Stimulated activated CD8-positive, alpha-beta memory T cell treated with anti-CD3 and anti-CD28 coated beads, Interleukin-7, amount 100 ng/mL, for 4 hours (primary cell): ENCODE measurements around the gene SPESP1.
A peak's percentile ranks its signal among the peaks of the same experiment; 100 is the strongest.

Experiments
- DNase-seq, 2 donors: peaks; one replicate each; pipeline ENCODE4 v3.0.0-alpha.2; 2020; ENCODE audit warnings: low read depth in 2 of 2

Gene SPESP1

DNA sequence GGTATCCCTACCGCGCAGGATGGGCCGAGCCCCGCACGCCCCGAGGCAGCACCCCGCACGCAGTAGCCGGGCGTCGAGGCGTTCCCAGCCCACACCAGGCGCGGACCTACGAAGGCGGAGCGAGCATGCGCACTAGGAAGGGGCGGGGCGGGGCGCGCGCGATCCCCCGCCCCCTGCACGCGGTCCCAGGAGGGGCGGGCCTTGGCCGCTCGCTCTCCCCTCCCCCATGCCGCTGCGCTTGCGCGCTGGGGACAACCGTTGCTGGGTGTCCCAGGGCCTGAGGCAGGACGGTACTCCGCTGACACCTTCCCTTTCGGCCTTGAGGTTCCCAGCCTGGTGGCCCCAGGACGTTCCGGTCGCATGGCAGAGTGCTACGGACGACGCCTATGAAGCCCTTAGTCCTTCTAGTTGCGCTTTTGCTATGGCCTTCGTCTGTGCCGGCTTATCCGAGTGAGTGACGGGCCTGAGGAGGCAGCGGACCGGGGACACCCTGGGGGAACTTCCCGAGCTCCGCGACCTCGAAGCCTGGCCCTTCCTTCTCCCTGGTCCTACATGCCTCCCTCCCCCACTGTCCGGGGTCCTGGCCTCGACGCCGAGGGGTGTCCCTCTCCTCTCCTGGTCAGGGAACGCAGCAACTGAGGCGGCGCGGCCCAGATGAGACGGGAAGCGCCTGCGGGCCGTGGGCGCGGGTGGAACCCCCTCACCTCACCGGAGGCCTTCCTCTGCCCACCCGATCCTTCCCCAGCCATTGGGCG lies at the start of gene SPESP1:
TSS of gene SPESP1 (plus strand) at position 258 of the 755 bp plus-strand sequence. CDS start at position 387, 129 bp downstream.
- peak in 1 of 2 donors; percentile 4 for DNase-seq

DNA sequence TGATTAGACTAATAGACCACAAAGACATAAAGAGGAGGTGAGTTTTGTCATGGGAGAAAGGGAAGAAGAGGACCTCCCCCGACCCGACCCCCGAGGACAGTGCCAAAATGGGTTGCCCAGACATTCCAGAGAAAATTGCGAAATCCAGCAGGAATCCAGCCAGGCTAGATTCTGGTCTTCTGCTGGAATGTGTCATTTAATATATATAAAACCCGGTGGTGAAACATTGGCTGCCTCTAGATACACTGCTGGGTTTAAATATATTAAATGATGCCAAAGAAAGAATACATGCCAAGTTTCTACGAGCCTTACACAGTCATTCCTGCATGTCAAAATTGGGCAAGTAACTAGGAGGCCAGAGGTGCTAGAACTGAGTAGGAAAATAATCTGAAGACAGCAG lies 45.3 kb upstream of the SPESP1 start:
- no peak for DNase-seq

DNA sequence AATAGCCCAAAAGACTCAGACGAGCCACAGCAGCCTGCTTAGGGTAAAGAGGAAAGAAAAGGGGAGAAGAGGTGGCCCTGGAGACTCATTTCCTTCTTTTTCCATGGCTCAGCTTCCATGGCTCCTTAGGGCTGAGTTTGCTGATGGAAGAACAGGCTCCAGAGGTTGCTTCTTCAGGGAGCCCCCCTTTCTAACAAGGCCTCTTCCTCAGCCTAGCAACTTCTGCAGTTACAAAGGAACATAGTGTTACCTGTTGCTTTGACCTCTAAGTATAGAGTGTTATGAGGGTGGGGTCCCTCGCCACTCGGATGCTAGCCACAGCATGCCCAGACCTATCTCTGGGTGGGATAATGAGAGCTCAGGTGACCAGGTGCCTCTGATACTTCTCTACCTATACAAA lies 43.2 kb upstream of the SPESP1 start:
- DNase-seq: no peak

DNA sequence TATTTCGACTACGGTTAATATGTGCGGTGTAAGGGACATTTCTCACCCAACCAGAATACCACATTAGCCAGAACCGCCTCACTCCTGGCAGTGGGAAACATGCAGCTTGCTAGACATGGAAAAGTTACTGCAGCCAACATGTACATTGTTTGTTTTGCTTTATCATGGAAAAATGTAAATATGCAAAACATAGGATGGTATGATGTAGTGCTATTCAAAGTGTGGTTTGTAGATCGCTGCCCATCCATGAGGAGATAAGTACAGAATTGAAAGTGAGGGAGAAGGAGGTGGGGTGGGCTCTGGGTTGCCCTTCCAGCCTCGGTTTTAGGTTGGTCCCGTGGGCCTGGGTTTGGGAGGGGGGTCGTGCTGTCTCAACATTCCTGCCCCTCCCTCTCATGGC lies 42.5 kb upstream of the SPESP1 start:
- DNase-seq: no peak

DNA sequence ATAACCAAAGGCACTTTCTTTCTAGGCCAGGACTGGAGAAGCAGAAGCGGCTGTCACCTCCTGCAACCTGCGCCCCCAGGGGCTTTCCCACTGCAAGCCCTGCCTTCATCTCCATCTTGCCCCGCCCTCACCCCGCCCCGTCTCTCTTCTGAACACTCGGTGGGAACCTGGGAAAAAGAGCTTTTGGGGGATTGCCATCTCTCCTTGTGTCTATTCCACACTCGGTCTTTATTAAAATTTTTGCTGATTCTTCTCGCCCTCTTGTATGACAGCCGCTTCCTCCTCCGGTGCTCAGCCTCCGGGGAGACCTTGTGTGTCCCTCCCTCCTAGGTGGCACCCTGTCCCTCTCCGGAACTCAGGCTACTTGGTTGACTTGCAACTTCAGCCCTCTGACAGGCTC lies 41.9 kb upstream of the SPESP1 start:
- no peak for DNase-seq

DNA sequence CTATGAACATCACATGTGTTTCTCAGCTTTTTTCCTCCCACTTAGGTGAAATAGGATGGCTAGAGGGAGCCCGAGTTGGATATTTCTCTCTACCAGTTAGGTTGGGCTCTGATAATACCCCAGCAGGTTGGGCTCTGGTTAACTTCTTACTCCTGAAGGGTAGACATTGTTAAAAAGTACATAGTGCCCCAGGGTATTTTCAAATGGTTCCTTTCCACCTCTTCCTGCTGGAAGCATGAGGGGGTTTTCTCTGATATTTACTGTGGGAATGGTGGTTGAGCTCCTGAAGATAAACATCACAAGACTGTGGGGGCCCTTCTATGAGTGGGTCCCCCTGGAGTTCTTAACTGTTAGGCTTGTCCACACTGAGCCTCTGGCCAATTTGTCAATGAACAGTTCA lies 36.1 kb upstream of the SPESP1 start:
- no peak for DNase-seq

DNA sequence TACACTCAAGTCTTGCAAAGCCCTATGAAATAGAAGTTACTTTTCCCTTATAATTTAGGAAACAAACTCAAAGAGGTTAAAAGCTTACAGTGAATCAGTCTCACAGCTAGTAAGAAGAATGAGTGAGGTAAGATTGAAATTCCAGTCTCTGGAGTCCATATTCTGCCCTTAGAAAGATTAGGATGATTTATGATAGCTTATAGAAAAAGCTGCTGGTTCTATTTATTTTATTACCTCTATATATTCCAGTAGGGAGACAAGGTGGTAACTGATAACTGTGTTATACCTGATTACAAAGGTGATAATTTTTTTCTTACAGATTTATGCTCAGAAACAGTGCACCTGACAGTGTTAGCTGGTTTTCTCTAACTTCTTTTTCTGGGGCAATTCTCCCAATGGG lies 34.1 kb upstream of the SPESP1 start:
- DNase-seq: no peak

DNA sequence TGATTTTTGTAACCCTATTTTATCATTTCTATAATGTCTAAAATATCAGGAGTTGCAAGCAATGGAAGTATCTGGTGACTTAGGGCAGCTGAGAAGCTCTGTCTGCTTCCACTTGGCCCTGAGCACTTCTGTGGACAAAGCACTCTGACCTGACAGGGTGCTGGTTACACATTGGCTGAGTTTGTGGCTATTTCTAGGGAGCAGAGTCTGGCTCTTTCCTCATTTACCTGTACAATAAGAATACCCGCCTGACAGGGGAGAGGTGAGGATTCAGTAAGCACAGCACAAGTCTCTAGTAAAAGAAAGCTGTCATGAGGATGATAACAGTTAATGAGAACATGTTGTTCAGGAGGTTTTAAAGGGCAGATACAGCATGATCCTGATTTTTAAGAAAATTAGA lies 33.3 kb upstream of the SPESP1 start:
- no peak for DNase-seq

DNA sequence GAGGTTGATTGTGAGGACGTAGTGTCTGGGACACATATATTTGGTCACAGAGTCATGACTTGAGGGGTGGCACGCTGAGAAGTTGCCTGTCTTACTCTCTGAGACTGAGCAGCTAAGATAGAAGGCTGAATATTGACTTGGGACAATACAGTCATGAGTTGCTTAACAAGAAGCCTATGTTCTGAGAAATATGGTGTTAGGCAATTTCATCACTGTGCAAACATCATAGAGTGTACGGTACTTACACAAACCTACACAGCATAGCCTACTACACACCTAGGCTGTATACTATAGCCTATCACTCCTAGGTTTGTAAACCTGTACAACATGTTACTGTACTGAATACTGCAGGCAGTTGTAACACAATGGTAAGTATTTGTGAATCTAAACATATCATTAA lies 30.3 kb upstream of the SPESP1 start:
- no peak for DNase-seq

DNA sequence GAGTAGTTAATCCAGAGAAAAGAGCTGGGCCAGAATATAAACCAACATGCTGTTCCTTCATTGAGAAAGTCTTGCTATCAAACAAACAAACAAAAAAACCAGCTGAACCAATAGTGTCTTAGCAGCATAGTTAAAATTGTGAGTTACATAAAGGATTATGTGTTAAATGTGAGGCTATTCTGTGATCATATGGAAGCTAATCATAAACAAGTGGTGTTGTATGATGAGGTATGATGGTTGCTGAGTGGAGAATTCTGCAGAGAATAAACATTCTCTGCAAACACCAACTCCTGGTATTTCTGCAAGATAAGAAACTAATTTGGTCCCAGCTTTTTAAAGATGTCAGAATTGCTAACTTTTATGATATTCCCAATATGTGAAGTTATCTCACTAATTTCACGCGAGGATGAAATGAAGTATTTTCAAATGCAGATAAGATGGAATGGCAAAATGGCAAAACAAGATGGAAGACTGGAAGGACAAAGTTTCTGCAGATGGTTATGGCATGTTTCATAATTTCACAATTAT lies 22.9 kb upstream of the SPESP1 start:
- no peak for DNase-seq

DNA sequence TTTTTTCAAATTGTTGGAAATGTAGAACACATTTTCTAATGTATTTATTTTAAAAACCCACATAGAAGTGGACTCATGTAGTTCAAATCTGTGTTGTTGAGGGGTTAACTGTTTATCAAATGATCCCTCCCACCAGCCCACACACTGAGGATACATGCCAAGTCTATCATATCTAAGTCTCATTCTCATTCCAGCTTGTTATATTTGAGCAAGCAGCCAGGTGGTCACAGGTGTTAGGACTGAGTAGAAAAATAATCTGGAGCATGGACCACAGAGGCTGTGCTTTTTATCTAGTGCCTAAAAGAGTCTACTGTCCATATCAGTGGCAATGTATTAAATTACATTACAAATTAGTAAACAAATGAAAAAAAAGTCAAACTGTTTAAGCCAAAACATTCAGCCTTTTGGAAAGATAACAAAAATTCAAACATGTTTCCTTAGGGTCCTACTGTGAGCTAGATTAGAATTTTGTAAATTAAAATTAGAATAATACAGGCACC lies 20.7 kb upstream of the SPESP1 start:
- no peak for DNase-seq

DNA sequence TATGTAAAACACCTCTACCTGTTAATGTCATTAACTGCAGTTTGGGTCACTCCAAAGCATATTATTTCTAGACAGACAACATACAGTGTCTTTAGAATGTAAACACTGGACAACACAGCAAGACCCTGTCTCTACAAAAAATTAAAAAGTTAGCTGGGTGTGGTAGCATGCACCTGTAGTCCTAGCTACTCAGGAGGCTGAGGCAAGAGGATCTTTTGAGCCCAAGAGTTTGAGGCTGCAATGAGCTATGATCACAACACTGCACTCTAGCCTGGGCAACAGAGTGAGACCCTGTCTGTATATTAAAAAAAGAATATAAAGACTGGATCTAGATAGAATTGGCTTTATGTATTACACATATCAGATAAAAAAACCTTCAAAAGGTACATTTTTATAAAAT lies 20.0 kb upstream of the SPESP1 start:
- no peak for DNase-seq

DNA sequence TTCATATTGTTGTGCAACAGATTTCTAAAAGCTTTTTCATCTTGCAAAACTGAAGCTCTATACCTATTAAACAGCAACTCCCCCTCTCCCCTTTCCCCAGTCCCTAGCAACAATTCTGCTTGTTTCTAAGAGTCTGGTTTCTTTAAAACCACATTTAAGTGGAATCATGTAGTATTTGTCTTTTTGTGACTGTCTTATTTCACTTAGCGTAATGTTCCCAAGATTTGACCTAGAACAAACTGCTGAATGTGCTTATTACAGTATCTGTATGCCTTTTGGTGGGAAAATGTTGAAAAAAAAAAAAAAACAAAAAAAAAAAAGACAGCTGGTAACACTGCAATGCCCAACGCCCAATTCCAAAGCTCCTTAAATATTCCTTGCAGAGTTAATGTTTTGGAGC lies 19.5 kb upstream of the SPESP1 start:
- no peak for DNase-seq

DNA sequence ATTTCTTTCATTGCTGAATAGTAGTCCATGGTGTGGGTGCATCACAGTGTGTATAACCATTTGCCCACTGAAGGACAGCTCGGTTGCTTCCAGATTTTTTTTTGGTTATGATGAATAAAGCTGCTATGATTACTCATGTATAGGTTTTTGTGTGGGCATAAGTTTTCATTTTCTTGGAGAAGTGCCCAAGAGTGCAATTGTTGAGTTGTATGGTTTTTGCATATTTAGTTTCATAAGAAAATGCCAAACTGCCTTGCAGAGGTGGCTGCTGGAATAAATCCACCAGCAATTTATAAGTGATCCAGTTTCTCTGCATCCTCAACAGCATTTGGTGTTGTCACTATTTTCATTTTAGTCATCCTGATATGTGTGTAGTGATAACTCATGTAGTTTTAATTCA lies 8.4 kb upstream of the SPESP1 start:
- no peak for DNase-seq

DNA sequence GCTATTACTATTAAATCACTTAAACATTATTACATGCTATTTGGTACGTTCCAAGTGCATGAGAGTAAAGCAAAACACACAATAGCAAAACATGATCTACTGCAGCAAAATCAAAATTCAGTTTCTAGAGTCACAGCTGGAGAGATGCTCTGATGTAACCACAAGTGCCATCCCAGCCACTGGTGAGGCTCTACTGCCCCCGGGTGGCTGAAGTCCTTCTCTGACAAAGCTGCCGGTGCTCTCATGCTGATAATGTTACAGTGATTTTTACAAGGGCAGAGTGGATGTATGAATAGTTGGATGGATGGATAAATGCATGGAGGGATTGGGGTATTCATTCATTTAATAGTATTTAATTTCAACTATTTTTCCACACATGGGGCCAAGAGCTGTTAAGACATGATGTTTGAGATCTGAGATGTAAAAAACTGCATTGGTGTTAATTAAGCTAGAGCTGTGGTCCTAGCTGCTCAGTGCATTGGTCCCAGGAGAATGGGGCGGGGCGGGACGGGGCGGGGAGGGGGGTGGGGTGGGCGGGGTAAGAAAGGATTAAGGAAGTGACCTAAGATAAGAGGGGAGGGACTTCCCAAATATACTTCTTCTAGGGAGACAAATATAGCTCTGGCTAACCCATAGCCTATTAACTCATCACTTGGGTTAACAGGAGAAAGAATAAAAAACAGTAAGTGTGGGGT lies 5.3 kb upstream of the SPESP1 start:
- DNase-seq: peak; percentile 14 to 21

DNA sequence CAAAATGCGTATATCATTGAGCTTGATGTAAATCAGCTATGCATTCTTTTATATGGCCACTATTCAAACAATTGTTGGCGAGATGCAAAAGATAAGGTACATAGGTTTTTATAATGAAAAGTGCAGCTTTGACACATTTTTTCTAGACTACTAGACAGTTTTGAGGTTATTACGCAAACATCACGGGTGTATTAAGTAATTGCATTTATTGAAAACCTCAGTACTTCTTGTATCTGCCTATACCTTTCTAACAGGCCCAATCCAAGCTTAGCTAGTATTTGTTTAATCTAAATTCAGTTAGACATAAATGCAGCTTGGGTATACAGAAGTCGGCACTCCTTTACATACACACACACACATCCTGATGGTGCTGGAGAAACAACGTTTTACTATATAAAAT lies 2.7 kb downstream of the SPESP1 start:
- DNase-seq: no peak

DNA sequence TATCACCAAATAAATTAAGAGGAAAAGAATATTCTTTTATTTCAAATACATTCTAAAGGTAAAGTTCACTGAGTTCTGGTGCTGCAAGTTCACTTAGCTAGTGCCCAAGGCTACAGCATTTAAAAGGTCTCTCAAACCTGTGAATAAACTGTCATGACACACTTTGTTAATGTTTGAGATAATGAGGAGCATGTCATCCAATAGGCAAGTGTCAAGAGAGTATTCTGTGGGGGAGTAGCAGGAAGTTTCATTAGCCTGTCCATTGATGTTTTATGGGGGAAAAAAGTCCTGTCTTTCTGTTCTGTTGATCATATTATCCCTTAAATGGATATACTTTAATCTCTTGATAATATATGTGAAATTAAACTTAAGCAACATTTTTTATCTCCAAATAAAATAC lies 4.0 kb downstream of the SPESP1 start:
- DNase-seq: no peak

DNA sequence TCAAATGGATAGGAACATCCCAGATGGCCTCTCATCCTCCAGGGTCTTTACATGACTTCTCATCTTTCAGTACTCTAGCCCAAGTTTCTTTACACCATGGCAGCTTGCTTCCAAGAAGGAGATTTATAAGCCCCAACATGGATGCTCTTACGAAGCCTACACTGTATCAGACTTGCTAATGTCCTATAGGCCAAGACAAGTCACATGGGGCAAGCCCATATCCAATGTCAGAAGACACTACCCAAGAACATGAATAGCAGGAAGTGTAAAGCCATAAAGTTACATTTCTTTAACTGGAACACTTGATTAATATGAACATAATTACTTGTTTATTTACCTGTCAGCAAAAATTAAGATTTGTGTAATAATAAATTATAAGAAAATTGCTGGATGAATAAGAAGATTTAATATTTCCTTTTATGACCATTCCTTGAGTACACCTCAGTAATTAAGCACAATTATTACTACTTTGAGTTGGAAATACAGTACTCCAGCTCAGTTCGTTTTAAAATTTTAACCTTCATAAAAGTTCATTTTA lies 5.1 kb downstream of the SPESP1 start:
- DNase-seq: no peak

DNA sequence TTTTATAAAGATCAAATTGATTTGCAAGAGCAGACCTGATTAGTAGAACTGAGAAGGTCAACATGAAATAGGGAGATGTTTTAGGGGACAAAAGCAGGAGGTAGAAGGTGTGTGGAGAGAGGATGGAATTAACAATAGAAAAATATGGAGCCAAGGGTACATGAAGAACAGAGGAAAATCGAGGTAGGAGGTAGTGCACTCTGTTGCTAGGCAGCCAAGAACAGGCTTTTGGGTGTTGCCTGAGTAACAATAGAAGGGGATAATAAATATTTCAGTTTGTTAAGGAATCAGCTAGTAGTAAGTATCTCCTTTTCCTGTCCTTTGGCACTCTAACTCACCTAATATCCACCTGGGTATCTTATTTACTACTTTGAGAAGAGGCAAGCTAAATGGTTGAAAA lies 9.2 kb downstream of the SPESP1 start:
- no peak for DNase-seq

DNA sequence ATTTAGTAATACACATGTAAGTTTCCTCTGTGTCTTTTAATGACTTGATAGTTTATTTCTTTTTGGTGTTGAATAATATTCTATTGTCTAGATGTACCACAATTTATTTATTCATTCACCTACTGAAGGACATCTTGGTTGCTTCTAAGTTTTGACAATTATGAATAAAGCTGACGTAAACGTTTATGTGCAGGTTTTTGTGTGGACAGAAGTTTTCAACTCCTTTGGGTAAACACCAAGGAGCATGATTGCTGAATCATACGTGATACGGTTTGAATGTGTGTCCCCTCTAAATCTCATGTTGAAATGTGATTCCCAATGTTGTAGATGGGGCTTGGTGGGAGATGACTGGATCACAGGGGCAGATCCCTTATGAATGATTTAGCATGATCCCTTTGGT lies 21.5 kb downstream of the SPESP1 start:
- DNase-seq: no peak

DNA sequence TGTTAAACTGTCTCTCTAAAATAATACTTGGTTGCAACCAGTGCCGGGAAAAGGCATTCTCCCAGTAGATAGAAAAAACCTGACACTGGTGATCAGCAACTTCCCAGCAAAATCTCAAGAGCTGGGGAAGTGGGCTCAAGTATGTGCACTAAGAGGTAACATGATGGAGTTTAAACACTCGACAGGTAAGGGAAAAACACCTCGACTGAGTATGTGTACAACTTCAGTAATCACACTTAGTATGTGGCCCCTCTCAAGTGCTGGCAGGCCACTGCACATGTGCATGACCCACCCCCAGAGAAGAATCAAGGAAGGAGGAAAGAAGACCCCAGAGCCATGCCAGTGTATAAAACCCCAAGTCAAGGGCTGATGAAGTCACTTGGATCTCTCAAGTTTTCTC lies 27.4 kb downstream of the SPESP1 start:
- DNase-seq: no peak

DNA sequence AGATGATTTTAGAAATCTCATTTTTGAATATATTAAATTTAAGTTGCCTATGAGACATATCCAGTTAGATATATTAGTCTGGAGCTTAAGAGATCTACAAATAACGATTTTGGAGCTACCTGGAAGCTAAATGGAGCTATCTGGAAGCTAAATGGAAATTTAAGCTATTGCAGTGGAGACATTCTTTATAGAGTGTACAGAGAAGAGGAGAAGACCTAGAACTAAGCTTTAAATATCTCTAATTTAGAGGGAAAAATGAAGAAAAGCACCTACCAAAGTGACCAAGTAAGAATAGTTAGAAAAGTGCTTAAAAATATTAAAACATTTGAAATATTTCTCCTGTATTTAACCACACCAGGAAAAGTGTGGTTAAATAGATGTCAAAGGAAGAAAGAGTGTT lies 28.3 kb downstream of the SPESP1 start:
- DNase-seq: no peak

DNA sequence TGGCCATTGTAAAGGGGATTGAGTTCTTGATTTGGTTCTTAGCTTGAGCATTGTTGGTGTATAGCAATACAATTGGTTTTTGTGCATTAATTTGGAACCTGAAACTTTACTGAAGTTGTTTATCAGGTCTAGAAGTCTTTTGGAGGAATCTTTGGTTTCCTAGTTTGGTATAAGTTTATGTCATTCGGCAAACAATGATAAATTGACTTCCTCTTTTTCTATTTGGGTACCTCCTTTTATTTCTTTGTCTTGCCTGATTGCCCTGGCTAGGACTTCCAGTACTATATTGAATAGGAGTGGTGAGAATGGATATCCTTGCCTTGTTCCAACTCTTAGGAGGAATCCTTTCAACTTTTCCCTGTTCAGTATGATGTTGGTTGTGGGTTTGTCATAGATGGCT lies 32.1 kb downstream of the SPESP1 start:
- DNase-seq: no peak
